GM15510 (cell line): ENCODE measurements around the gene FAM131C.

Experiments used
- POLR2A ChIP-seq: IDR thresholded peaks from 3 replicates; pipeline ENCODE4 v1.6.1; 2011; ENCODE audit warnings: borderline replicate concordance; ENCODE audit not compliant: insufficient read length; ENCODE audit errors: extremely low read depth

Gene FAM131C

GRCh38 chr1:16014509-16015482, 58.7 kb downstream of the FAM131C start:
- TF ChIP-seq POLR2A = no peak

DNA sequence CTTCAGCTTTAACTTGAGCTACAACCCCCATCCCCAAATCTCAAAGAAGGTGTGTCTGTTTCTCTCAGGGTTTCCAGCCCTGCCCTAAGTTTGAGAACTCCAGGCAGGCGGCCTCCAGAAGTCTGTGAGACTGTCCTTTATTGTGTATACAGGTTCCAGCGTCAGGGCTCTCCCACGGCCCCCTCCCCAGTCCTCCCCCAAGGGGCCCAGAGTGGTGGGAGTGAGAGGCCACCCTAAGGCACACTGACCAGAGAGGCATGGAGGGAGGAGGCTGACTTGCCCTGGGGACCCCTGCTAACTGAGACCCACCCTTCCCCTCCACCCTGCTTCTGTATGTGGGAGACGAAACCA, 59.6 kb downstream of the FAM131C start:
- no peak for TF ChIP-seq POLR2A

GRCh38 chr1:16013220-16013907, 60.1 kb downstream of the FAM131C start:
- no peak for TF ChIP-seq POLR2A

- TF ChIP-seq POLR2A = no peak
These were observed 60.7 kb downstream of the FAM131C start for GRCh38 chr1:16012590-16013219.

- no peak for TF ChIP-seq POLR2A
These were observed 61.4 kb downstream of the FAM131C start for GRCh38 chr1:16011936-16012589.

DNA sequence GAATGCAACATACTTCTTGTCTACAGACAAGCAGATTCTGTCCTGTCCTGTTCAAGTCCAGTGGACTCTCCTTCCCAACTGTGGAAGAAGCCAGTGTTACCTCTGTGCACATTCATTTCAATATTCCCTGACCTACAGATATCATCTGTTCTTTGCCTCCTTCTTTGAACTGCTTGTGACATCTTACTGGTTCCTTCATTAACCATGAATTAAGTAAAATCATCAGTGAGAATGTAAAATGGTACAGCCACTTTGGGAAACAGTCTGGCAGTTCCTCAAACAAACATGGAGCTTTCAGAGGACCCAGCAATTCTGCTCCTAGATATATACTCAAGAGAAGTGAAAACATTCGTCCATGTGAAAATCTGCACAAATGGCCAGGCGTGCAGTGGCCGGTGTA, 62.6 kb downstream of the FAM131C start:
- TF ChIP-seq POLR2A = no peak

- TF ChIP-seq POLR2A = no peak
These were observed 63.8 kb downstream of the FAM131C start for GRCh38 chr1:16009678-16010077.

DNA sequence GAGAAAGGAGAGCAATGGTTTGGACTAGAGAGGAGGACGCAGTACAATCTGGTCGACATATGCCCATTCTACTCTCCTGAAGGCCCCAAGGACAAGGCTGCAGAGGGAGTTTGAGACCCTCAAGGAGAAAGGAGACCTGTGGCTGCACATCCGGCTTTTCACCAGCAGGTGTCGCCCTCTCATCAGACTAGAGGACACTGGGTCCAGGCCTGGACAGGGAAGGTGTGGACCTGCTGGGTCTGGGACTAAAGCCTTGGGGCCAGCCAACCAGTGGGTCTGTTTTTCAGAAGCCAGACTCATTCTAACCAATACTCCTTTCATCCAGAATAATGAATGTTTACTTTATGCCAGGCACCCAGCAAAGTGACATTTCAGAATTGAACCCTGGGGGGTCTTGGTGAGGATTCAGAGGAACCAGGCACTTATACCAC, 64.4 kb downstream of the FAM131C start:
- TF ChIP-seq POLR2A = no peak
